Measurements from ENCODE around the gene ZBED3. TPM values are rescaled to one million over a fixed set of nuclear protein-coding genes. Genes with fewer than 3 reads are reported as not detected.

The ZBED3 gene
- total RNA-seq, 2 donors from 2014 or later = 10.2 to 12.6 TPM

DNA sequence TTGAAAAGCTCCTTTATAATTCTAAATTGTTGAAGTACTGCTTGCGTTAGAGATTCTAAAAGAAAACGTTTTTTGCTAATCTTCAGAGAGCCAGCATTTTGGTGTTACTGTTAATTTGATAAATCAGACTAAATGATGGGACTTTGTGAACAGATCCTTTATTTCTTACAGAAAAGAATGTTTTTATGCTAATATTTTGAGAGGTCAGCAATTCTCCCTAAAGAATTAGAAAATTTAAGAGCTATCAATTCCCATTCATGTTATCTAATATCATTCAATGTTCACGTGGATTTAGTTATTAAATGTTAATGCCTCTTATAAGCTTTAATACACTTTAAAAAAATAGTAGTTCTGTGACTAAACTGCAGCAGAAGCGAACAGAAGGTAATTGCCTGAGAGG is 54.5 kb downstream of the ZBED3 start:
- intact Hi-C loops (cut with DNase I) = loop anchor here (5.0 kb wide), 1 partner anchor 55 kb away; the partner anchor contains the start of gene ZBED3
- Histone ChIP-seq H3K4me3 (no peak overlapping the region), H3K9ac (ENCODE audit: low read depth in 2 of 2, low read length in 2 of 2) (no peak overlapping the region), H3K27me3 (no peaks in the 10 kb centered on the region), H3K36me3 (no peaks in the 10 kb centered on the region), H3K4me1 (peaks cover 8% of the 10 kb centered on the region), H3K9me3 (no peaks in the 10 kb centered on the region), H3K27ac (no peak overlapping the region)
- no peak for DNase-seq
- TF ChIP-seq, protein P1, sequence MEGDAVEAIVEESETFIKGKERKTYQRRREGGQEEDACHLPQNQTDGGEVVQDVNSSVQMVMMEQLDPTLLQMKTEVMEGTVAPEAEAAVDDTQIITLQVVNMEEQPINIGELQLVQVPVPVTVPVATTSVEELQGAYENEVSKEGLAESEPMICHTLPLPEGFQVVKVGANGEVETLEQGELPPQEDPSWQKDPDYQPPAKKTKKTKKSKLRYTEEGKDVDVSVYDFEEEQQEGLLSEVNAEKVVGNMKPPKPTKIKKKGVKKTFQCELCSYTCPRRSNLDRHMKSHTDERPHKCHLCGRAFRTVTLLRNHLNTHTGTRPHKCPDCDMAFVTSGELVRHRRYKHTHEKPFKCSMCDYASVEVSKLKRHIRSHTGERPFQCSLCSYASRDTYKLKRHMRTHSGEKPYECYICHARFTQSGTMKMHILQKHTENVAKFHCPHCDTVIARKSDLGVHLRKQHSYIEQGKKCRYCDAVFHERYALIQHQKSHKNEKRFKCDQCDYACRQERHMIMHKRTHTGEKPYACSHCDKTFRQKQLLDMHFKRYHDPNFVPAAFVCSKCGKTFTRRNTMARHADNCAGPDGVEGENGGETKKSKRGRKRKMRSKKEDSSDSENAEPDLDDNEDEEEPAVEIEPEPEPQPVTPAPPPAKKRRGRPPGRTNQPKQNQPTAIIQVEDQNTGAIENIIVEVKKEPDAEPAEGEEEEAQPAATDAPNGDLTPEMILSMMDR (IDR thresholded peaks at IDR 0.05) = no peak

DNA sequence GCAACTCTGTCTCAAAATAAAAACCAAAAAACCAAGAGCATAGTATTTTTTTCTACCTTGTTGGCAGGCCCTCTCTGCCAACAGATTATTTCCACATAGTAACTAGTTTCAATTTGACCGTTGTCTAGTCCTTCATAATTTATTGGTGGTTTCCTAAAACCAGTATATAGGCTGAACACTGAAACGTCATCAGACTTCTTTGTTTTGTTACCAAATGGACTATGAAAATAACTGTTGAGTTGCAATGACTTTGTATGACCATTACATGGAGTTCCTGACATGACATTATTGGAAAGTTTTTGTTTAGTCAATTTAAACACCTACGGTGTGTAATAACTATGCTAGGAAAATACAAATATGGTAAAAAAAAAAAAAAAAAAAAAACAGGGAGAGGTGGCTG is 55.2 kb downstream of the ZBED3 start:
- H3K9me3 ChIP-seq = no peaks in the 10 kb centered on the region
- TF ChIP-seq, protein P1 (IDR thresholded peaks at IDR 0.05) = no peak
- H3K9ac ChIP-seq (ENCODE audit: low read depth in 2 of 2, low read length in 2 of 2) = no peak overlapping the region
- H3K36me3 ChIP-seq = no peaks in the 10 kb centered on the region
- intact Hi-C loops (cut with DNase I) = loop anchor here (5.0 kb wide), 1 partner anchor 55 kb away; the partner anchor contains the start of gene ZBED3
- H3K4me1 ChIP-seq = peaks cover 8% of the 10 kb centered on the region
- peak overlapping the region; percentile 82 for H3K4me3 ChIP-seq
- no peak overlapping the region for H3K27ac ChIP-seq
- H3K27me3 ChIP-seq = no peaks in the 10 kb centered on the region
- DNase-seq = no peak

DNA sequence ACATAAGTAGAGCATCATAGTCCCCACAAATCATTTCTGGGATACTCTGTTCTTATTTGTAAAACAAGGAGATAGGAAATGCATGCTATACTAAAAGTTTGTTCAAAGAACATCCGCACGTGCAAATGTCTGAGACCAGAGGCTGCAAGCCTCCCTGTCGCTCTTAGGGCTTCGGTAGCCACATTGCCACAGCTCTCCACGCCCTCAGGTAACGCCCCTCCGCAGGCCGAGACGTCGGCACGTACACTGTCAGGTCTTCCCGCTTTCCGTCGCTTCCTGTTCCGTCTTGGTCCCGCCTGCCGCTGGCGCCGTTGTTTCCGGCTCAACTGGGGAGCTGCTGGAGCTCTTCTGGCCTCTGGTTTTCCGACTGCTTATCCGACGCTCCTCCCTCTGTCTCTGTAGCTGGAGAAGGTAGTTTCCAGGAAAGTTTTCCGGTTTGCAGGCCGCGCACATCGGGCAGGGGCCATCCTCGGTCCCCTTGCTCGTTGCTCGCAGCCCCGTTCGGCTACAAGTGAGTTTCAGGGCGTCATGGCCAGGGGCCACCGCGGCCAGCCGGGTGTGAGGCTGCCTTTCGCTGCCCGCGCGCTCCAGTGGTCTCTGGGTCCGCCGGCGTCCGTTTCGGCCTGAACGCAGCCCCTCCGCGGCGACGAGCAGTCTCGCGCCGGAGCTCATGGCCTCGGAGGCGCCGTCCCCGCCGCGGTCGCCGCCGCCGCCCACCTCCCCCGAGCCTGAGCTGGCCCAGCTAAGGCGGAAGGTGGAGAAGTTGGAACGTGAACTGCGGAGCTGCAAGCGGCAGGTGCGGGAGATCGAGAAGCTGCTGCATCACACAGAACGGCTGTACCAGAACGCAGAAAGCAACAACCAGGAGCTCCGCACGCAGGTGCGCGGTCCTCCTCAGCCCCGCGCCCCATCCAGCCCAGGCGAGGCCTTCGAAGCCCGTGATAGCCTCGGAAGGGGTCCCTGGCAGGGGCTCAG is 56.7 kb downstream of the ZBED3 start, which contains the start of gene AGGF1:
Gene AGGF1, plus strand, starts transcription at position 308 of the 975 bp plus-strand sequence. Its CDS starts 363 bp downstream, at position 671.
- TF ChIP-seq, protein P1 (IDR thresholded peaks at IDR 0.05) = no peak
- Histone ChIP-seq H3K9me3 (no peaks in the 10 kb centered on the region), H3K27me3 (no peaks in the 10 kb centered on the region), H3K4me1 (peaks cover 8% of the 10 kb centered on the region), H3K4me3 (peak within 1 kb of the TSS; percentile 82), H3K36me3 (no peaks in the 10 kb centered on the region), H3K9ac (ENCODE audit: low read depth in 2 of 2, low read length in 2 of 2) (peak within 1 kb of the TSS; percentile 91 to 95), H3K27ac (peak within 1 kb of the TSS; percentile 93)
- DNase-seq = peak; percentile 97
- intact Hi-C loops (cut with DNase I) = loop anchor here (5.0 kb wide), 1 partner anchor 57 kb away; the partner anchor contains the start of gene ZBED3

DNA sequence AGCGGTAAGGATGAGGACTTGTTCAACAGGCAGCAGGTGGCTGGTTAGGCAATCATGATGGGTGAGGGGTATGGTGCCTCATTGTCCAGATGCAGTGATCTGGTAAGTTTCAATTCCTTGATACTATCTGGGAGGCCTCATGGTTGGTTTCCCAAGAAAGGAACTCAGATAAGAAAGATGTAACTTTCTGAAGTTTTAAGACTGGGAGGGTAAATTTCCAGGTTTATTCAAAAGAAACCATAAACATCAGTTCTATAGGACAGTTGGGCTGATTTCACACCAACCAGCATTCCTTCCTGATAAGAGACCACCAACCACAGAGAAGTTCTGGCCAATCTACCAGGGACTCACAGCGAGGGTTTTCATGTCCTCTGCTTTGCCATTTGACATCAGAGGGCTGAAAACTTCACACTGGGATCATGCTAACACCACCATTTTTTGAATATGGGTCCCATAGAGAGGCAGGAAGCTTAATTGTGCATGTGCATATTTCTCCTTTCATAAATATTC is 57.7 kb downstream of the ZBED3 start:
- Histone ChIP-seq H3K9me3 (no peaks in the 10 kb centered on the region), H3K4me1 (peaks cover 8% of the 10 kb centered on the region), H3K9ac (ENCODE audit: low read depth in 2 of 2, low read length in 2 of 2) (peak overlapping the region in 1 of 2 donors; percentile 91), H3K27me3 (no peaks in the 10 kb centered on the region), H3K4me3 (peak overlapping the region; percentile 82), H3K27ac (no peak overlapping the region), H3K36me3 (no peaks in the 10 kb centered on the region)
- no peak for DNase-seq
- TF ChIP-seq, protein P1 (IDR thresholded peaks at IDR 0.05) = no peak
- intact Hi-C loops (cut with DNase I) = no loop called here

DNA sequence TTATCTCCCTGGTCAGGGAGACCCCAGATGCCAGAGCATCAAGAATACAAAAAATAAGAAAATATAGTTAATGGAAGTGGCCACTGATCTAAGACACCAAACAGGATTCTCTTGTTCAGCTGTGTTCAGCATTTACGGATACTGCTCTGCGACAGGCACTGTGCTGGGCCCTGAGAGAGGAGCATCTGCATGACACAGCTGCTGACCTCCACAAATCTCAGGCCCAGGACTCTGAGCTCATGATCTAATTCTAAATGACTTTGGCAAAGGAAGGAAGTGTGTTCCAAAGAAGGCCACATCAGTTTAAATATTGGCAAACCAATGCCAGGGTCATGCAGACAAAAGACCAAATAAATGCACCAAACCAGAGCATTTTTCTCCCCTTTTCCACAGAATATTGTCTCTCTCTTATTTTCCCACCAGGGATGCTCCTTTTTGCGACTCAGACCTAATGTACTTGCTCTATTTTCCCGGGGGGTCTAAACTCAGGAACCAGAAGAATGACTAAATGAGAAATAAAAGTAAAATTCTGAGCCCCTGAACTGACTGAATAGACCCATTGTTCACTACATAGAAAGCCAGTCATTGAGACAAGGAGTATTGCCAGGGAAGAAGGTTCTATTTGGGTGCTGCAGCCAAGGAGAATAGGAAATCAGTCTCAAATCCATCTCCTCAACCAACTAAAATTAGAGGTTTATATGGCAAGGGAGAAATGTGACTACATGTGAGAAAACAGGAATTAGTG is 58.3 kb downstream of the ZBED3 start:
- Histone ChIP-seq H3K4me3 (no peak overlapping the region), H3K27me3 (no peaks in the 10 kb centered on the region), H3K4me1 (peaks cover 8% of the 10 kb centered on the region), H3K9me3 (no peaks in the 10 kb centered on the region), H3K9ac (ENCODE audit: low read depth in 2 of 2, low read length in 2 of 2) (no peak overlapping the region), H3K36me3 (no peaks in the 10 kb centered on the region), H3K27ac (no peak overlapping the region)
- no peak for DNase-seq
- intact Hi-C loops (cut with DNase I) = no loop called here
- TF ChIP-seq, protein P1 (IDR thresholded peaks at IDR 0.05) = no peak
